ENCODE data around the gene TMEM132C.

- TF ChIP-seq, protein P1, sequence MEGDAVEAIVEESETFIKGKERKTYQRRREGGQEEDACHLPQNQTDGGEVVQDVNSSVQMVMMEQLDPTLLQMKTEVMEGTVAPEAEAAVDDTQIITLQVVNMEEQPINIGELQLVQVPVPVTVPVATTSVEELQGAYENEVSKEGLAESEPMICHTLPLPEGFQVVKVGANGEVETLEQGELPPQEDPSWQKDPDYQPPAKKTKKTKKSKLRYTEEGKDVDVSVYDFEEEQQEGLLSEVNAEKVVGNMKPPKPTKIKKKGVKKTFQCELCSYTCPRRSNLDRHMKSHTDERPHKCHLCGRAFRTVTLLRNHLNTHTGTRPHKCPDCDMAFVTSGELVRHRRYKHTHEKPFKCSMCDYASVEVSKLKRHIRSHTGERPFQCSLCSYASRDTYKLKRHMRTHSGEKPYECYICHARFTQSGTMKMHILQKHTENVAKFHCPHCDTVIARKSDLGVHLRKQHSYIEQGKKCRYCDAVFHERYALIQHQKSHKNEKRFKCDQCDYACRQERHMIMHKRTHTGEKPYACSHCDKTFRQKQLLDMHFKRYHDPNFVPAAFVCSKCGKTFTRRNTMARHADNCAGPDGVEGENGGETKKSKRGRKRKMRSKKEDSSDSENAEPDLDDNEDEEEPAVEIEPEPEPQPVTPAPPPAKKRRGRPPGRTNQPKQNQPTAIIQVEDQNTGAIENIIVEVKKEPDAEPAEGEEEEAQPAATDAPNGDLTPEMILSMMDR (IDR thresholded peaks at IDR 0.05) = no peak
- TF ChIP-seq EZH2 (IDR thresholded peaks at IDR 0.05; ENCODE audit: borderline replicate concordance, insufficient read depth, low read depth, low read length, poor library complexity, severe bottlenecking) = no peak
These were observed 442.7 kb downstream of the TMEM132C start for GRCh38 chr12:128709660-128710059.

Measured in B cell (primary cell).